ENCODE data around the gene TAF11L8.

- no peak for TF ChIP-seq EZH2 (IDR thresholded peaks at IDR 0.05; ENCODE audit: borderline replicate concordance, low read depth, low read length, poor library complexity, severe bottlenecking)
- no peak for TF ChIP-seq CTCF (conservative IDR thresholded peaks at IDR 0.05; ENCODE audit: low read depth, low read length)
These were observed 28.6 kb upstream of the TAF11L8 start for GRCh38 chr5:17619354-17619753.
